SK-N-SH treated with all-trans-retinoic acid at 6 μM for 48 hours (cell line): ENCODE data around the gene MYH11.

Experiments used
- ATAC-seq: fragments of 200-7000 bp; cut with Tn5 transposase; 3 replicates; pipeline ENCODE4 v1.9.1; 2020; ENCODE audit warnings: mild to moderate bottlenecking, moderate library complexity
- ARNTL ChIP-seq: fragments of 450-650 bp; formaldehyde crosslinking; IDR thresholded peaks from 2 replicates; pipeline ENCODE4 v1.5.0; 2020; ENCODE audit warnings: low read depth, mild to moderate bottlenecking, moderate library complexity, borderline replicate concordance
- BACH2 ChIP-seq: fragments of 250-450 bp; sonication (Bioruptor Pico); IDR thresholded peaks from 2 replicates; pipeline ENCODE4 v1.9.0; 2021; ENCODE audit warnings: mild to moderate bottlenecking, borderline replicate concordance
- CSDC2 ChIP-seq: fragments of 250-450 bp; sonication (Bioruptor Pico); IDR thresholded peaks from 2 replicates; pipeline ENCODE4 v1.5.0; 2020; ENCODE audit warnings: mild to moderate bottlenecking, moderate library complexity
- GLIS3 ChIP-seq: fragments of 250-450 bp; sonication (Bioruptor Pico); IDR thresholded peaks from 2 replicates; pipeline ENCODE4 v1.5.0; 2020; ENCODE audit warnings: mild to moderate bottlenecking, moderate library complexity
- ISL1 ChIP-seq: fragments of 250-450 bp; sonication (Bioruptor Pico); IDR thresholded peaks from 2 replicates; pipeline ENCODE4 v2.1.2; 2022; ENCODE audit warnings: mild to moderate bottlenecking, moderate library complexity
- OSR1 ChIP-seq: fragments of 250-450 bp; sonication (Bioruptor Pico); IDR thresholded peaks from 2 replicates; pipeline ENCODE4 v1.8.0; 2022; ENCODE audit warnings: moderate library complexity, mild to moderate bottlenecking, inconsistent platforms
- PATZ1 ChIP-seq: fragments of 250-450 bp; sonication (Bioruptor Pico); IDR thresholded peaks from 2 replicates; pipeline ENCODE4 v1.8.0; 2020; ENCODE audit warnings: mild to moderate bottlenecking, moderate library complexity, borderline replicate concordance
- SNAI2 ChIP-seq: fragments of 250-450 bp; sonication (Bioruptor Pico); IDR thresholded peaks from 2 replicates; pipeline ENCODE4 v1.5.0; 2020; ENCODE audit warnings: mild to moderate bottlenecking, moderate library complexity
- TCF4 ChIP-seq: fragments of 250-450 bp; sonication (Bioruptor Pico); IDR thresholded peaks from 2 replicates; pipeline ENCODE4 v1.8.0; 2021; ENCODE audit warnings: mild to moderate bottlenecking, moderate library complexity, borderline replicate concordance
- TOX ChIP-seq: fragments of 250-450 bp; sonication (Bioruptor Pico); IDR thresholded peaks from 2 replicates; pipeline ENCODE4 v1.8.0; 2021; ENCODE audit warnings: mild to moderate bottlenecking, moderate library complexity, borderline replicate concordance
- TSHZ2 ChIP-seq: fragments of 250-450 bp; sonication (Bioruptor Pico); IDR thresholded peaks from 2 replicates; pipeline ENCODE4 v1.5.0; 2020; ENCODE audit warnings: mild to moderate bottlenecking, moderate library complexity
- ZC3H10 ChIP-seq: fragments of 250-450 bp; sonication (Bioruptor Pico); IDR thresholded peaks from 2 replicates; pipeline ENCODE4 v1.5.1; 2021; ENCODE audit warnings: mild to moderate bottlenecking, moderate library complexity
- ZFP3 ChIP-seq: fragments of 250-450 bp; sonication (Bioruptor Pico); IDR thresholded peaks from 2 replicates; pipeline ENCODE4 v1.5.0; 2020; ENCODE audit warnings: mild to moderate bottlenecking, moderate library complexity
- ZFP30 ChIP-seq: fragments of 450-650 bp; formaldehyde crosslinking; IDR thresholded peaks from 2 replicates; pipeline ENCODE4 v1.5.0; 2022; ENCODE audit warnings: mild to moderate bottlenecking, moderate library complexity
- ZNF565 ChIP-seq: fragments of 450-650 bp; formaldehyde crosslinking; conservative IDR thresholded peaks from 2 replicates; pipeline ENCODE4 v1.5.0; 2020; ENCODE audit warnings: low read depth, mild to moderate bottlenecking, moderate library complexity
- ZNF70 ChIP-seq: fragments of 450-650 bp; formaldehyde crosslinking; IDR thresholded peaks from 2 replicates; pipeline ENCODE4 v1.5.0; 2020; ENCODE audit warnings: mild to moderate bottlenecking, moderate library complexity
- ZNF8 ChIP-seq: fragments of 450-650 bp; formaldehyde crosslinking; IDR thresholded peaks from 2 replicates; pipeline ENCODE4 v1.5.0; 2020; ENCODE audit warnings: mild to moderate bottlenecking, moderate library complexity
- TF ChIP-seq, protein P1 (sequence below): fragments of 250-450 bp; sonication (Bioruptor Pico); IDR thresholded peaks from 2 replicates; pipeline ENCODE4 v1.8.0; 2021; ENCODE audit warnings: low read depth, mild to moderate bottlenecking, moderate library complexity, borderline replicate concordance

MYH11 gene

GRCh38 chr16:15751940-15752339 lies 104.9 kb downstream of the MYH11 start (continued):
- TF ChIP-seq TSHZ2 (CRISPR knock-in tag) (no peak), ZNF565 (CRISPR knock-in tag) (no peak), CSDC2 (CRISPR knock-in tag) (no peak), ISL1 (CRISPR knock-in tag) (no peak), ARNTL (CRISPR knock-in tag) (no peak)

- no peak for ATAC-seq
- TF ChIP-seq ARNTL (CRISPR knock-in tag), result no peak
- no peak for TF ChIP-seq TSHZ2 (CRISPR knock-in tag)
- no peak for TF ChIP-seq SNAI2 (CRISPR knock-in tag)
- TF ChIP-seq BACH2 (CRISPR knock-in tag), result no peak
- no peak for TF ChIP-seq ISL1 (CRISPR knock-in tag)
- no peak for TF ChIP-seq ZNF70
- TF ChIP-seq ZFP3 (CRISPR knock-in tag), result no peak
- no peak for TF ChIP-seq OSR1 (CRISPR knock-in tag)
- TF ChIP-seq TCF4, result no peak
- TF ChIP-seq ZFP30, result no peak
- no peak for TF ChIP-seq ZC3H10 (CRISPR knock-in tag)
- no peak for TF ChIP-seq ZNF565 (CRISPR knock-in tag)
- no peak for TF ChIP-seq PATZ1 (CRISPR knock-in tag)
- TF ChIP-seq ZNF8 (CRISPR knock-in tag), result no peak
- no peak for TF ChIP-seq TOX (CRISPR knock-in tag)
- TF ChIP-seq, protein P1, sequence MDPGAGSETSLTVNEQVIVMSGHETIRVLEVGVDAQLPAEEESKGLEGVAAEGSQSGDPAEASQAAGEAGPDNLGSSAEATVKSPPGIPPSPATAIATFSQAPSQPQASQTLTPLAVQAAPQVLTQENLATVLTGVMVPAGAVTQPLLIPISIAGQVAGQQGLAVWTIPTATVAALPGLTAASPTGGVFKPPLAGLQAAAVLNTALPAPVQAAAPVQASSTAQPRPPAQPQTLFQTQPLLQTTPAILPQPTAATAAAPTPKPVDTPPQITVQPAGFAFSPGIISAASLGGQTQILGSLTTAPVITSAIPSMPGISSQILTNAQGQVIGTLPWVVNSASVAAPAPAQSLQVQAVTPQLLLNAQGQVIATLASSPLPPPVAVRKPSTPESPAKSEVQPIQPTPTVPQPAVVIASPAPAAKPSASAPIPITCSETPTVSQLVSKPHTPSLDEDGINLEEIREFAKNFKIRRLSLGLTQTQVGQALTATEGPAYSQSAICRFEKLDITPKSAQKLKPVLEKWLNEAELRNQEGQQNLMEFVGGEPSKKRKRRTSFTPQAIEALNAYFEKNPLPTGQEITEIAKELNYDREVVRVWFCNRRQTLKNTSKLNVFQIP, result no peak
- no peak for TF ChIP-seq GLIS3
- TF ChIP-seq, all 23 proteins: peak for 0
Observed at GRCh38 chr16:15749985-15750384, 106.8 kb downstream of the MYH11 start.

DNA sequence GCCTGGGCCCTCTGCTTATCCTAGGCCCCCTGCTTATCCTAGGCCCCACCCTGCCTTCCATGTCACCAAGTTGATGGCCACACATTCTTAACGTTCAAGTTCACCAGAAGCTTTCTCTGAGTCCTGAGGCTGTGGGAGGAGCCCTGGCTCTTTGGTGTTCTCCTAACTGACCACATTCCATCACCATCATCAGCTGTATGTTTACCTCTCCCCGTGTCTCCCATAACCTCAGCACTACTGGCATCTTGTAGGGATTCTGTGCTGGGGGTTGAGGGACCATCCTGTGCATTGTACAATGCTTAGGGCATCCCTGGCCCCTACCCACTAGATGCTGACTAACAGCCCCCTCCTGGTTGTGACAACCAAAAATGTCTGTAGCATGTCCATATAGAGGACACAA lies 107.5 kb downstream of the MYH11 start:
- ATAC-seq, result no peak
- no peak for TF ChIP-seq SNAI2 (CRISPR knock-in tag)
- TF ChIP-seq TOX (CRISPR knock-in tag), result no peak
- no peak for TF ChIP-seq TCF4
- TF ChIP-seq ZFP30, result no peak
- TF ChIP-seq ZNF70, result no peak
- TF ChIP-seq, protein P1, result no peak
- no peak for TF ChIP-seq OSR1 (CRISPR knock-in tag)
